Upper lobe of left lung (tissue), 4 donors: ENCODE results near the gene ARVCF.

ENCODE experiments used
- POLR2A ChIP-seq, 4 donors: fragments of 450-650 bp; IDR thresholded peaks; one replicate each; pipeline ENCODE4 v1.5.1; 2016 to 2017; ENCODE audit warnings: antibody characterized with exemption in 4 of 4, mild to moderate bottlenecking in 2 of 4
- POLR2AphosphoS5 ChIP-seq, 2 donors: sonication (generic); formaldehyde crosslinking; IDR thresholded peaks; one replicate each; pipeline ENCODE4 v1.5.1; 2017; ENCODE audit warnings: antibody characterized with exemption in 2 of 2

DNA sequence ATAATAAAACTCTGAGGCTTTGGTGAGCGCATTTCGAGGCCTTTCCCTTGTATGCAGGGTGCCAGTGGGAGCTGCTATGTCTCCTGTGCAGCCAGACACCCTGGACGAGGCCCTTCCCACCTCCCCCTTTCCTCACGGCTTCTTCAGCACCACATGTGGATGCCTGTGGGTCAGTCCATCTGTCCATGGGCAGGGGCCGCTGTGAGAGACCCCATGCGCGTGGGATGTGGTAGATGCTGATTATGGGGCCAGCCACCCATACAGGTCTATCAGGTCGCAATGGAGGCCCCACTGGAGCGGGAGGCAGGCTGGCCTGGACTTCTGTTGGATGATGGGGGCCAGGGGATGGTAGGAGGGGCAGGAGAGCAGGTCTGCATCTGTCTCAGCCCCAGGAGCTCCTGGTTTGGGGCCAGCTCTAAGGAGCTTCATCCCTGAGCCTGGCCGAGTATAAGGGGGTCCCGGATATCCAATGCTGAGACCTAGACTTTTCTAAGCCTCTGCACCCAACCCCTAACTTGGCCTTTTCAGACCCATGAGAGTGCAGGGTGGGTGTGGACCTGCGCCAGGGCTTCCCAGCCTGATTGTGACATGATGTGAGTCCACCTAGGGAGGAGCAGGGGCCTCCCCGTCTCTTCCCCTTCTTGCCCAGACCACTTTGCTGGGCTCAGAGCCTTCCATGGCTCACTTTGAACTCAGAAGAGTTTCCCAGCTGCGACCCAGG, 49.4 kb upstream of the ARVCF start:
- no peak for TF ChIP-seq POLR2AphosphoS5 (IDR thresholded peaks at IDR 0.05)
- no peak for TF ChIP-seq POLR2A (IDR thresholded peaks at IDR 0.05)
